OCI-LY7 (cell line): ENCODE data around the gene SMOC1.

Source experiments
- CTCF ChIP-seq: fragments of 200-600 bp; sonication (generic); conservative IDR thresholded peaks from 2 replicates; pipeline ENCODE4 v1.5.1; 2014; ENCODE audit warnings: mild to moderate bottlenecking, antibody characterized with exemption, low read length, moderate library complexity, mixed read lengths
- EZH2phosphoT487 ChIP-seq: fragments of 200-600 bp; sonication (generic); IDR thresholded peaks from 2 replicates; pipeline ENCODE4 v1.6.1; 2018; ENCODE audit warnings: low read depth, borderline replicate concordance, mild to moderate bottlenecking, mixed run types, antibody characterized with exemption, low read length, moderate library complexity, mixed read lengths

- no peak for TF ChIP-seq CTCF
- no peak for TF ChIP-seq EZH2phosphoT487
Observed at GRCh38 chr14:69992564-69992963, 113.3 kb downstream of the SMOC1 start.
